Esophagus squamous epithelium (tissue), 5 donors: ENCODE measurements around the gene SPTLC2. TPM values are rescaled to one million over a fixed set of nuclear protein-coding genes. Genes with fewer than 3 reads are reported as not detected.

ENCODE experiments used
- DNase-seq: peaks from one replicate; lab custom pipeline; 2025; lab: John Stamatoyannopoulos, UW
- H3K27ac ChIP-seq, 4 donors: fragments of 200-600 bp; sonication (generic); one replicate each; pipeline ENCODE4 v1.5.1; 2016 to 2019; ENCODE audit warnings: mild to moderate bottlenecking in 1 of 4
- H3K27me3 ChIP-seq, 4 donors: fragments of 200-600 bp; sonication (generic); 1 replicate in 3 of 4; 2 replicates in 1 of 4; pipeline versions ENCODE4 v1.5.1 to v1.6.0; 2017 to 2021; ENCODE audit warnings: antibody characterized with exemption in 1 of 4
- H3K36me3 ChIP-seq, 3 donors: fragments of 200-600 bp; sonication (generic); one replicate each; pipeline ENCODE4 v1.5.1; 2016 to 2019
- H3K4me1 ChIP-seq, 3 donors: fragments of 200-600 bp; sonication (generic); one replicate each; pipeline ENCODE4 v1.5.1; 2017 to 2019
- H3K4me3 ChIP-seq, 4 donors: fragments of 200-600 bp; sonication (generic); 1 replicate in 3 of 4; 2 replicates in 1 of 4; pipeline ENCODE4 v1.5.1; 2016 to 2019; ENCODE audit warnings: mild to moderate bottlenecking in 2 of 4, moderate library complexity in 1 of 4
- H3K9me3 ChIP-seq, 3 donors: fragments of 200-600 bp; sonication (generic); one replicate each; pipeline ENCODE4 v1.5.1; 2016 to 2019
- POLR2A ChIP-seq, 4 donors: fragments of 450-650 bp; IDR thresholded peaks; one replicate each; pipeline ENCODE4 v1.6.1; 2017; ENCODE audit warnings: antibody characterized with exemption in 4 of 4, mild to moderate bottlenecking in 4 of 4, moderate library complexity in 3 of 4
- WGBS, 2 donors: methylation state at CpG; one replicate each; pipeline ENCODE4 v1.1.5; 2018; 5-methylcytosine and 5-hydroxymethylcytosine counted together
- intact Hi-C: fragments of 100-400 bp; cut with DNase I; formaldehyde crosslinking; loops from one replicate; pipeline ENCODE4 v1.15.0; 2022
- total RNA-seq, 4 donors: library from RNA; depleted of rRNA; stranded (reverse); fragments of >200 nt; gene quantifications; one replicate each; pipeline ENCODE4 v1.1.0, GENCODE V29; 2016
- TF ChIP-seq, protein P1 (sequence below), 6 experiments: fragments of 450-650 bp in 4 of 6; fragments of 200-600 bp in 2 of 6; sonication (generic) in 2 of 6; IDR thresholded peaks; one replicate each; pipeline ENCODE4 v1.5.1; 2016 to 2019; ENCODE audit warnings: antibody characterized with exemption in 6 of 6, mild to moderate bottlenecking in 4 of 6, moderate library complexity in 4 of 6
- donor health status: DM: yes; HTN: yes; CAD: no.

Gene SPTLC2
- total RNA-seq, 4 donors from 2014 or later = 35.1 to 50.5 (median 39.9) TPM

DNA sequence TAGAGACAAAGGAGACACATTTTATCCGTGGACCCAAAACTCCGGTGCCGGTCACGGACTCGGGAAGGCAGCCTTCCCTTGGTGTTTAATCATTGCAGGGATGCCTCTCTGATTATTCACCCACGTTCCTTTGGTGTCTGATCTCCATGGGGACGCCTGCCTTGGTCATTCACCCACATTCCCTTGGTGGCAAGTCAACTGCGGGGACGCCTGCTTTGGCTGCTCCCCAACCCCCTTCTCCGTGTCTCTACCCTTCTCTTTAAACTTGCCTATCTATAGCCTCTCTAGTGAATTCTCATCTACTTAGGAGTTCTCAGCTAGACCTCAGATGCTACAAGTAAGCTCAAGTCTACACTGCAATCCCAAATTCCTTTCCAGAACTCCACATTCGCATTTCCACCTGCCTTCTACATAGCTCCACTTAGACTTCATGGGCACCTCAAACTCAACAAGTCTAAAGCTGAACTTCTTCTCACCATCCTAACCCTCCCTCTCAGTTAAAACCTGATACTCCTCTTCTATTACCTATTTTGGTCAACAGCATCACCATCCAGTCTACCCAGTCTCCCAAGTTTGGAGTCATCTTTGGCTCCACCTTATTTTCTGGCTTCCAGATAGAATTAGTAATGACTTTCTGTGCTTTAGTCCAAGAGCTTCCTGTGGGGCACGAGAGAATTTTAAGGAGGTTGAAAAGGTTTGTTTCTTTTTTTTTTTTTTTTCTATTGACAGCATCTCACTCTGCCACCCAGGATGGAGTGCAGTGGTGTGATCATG is 14.4 kb downstream of the SPTLC2 start:
- Histone ChIP-seq H3K9me3 (no peaks in the 10 kb centered on the region), H3K27ac (peak overlapping the region; percentile 16 to 82 (median 74)), H3K27me3 (no peaks in the 10 kb centered on the region), H3K4me3 (no peak overlapping the region), H3K36me3 (peaks cover 0 to 7% (median 0%) of the 10 kb centered on the region in 3 donors), H3K4me1 (peaks cover 11 to 63% (median 24%) of the 10 kb centered on the region in 3 donors)
- intact Hi-C loops = no loop called here
- WGBS, 2 donors = 88 to 92% methylated on average over 12 of the region's 12 CpGs
- TF ChIP-seq POLR2A (IDR thresholded peaks at IDR 0.05) = no peak
- TF ChIP-seq, protein P1, sequence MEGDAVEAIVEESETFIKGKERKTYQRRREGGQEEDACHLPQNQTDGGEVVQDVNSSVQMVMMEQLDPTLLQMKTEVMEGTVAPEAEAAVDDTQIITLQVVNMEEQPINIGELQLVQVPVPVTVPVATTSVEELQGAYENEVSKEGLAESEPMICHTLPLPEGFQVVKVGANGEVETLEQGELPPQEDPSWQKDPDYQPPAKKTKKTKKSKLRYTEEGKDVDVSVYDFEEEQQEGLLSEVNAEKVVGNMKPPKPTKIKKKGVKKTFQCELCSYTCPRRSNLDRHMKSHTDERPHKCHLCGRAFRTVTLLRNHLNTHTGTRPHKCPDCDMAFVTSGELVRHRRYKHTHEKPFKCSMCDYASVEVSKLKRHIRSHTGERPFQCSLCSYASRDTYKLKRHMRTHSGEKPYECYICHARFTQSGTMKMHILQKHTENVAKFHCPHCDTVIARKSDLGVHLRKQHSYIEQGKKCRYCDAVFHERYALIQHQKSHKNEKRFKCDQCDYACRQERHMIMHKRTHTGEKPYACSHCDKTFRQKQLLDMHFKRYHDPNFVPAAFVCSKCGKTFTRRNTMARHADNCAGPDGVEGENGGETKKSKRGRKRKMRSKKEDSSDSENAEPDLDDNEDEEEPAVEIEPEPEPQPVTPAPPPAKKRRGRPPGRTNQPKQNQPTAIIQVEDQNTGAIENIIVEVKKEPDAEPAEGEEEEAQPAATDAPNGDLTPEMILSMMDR (IDR thresholded peaks at IDR 0.05) = no peak
- DNase-seq = no peak

DNA sequence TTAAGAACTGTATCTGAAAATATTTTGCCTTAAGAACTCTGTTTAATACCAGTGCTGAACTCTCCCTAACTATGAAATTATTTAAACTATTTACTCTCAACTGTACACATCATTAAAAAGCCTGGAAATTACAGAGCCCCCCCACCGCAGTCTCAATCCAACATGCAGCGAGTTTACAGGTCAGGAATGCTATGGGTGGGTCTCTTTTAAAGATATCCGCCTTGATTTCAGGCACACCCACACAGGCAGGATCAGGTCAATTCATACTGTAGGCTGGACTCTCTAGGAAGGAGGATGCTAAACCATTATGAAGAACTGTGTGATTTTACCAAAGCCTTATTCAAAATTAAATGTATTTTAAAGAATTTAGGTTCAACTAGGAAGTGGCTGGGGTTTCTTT is 16.5 kb downstream of the SPTLC2 start:
- H3K9me3 ChIP-seq = no peaks in the 10 kb centered on the region
- no peaks in the 10 kb centered on the region for H3K27me3 ChIP-seq
- WGBS, 2 donors = 4 to 30% methylated on average over 3 of the region's 3 CpGs
- peaks cover 0 to 28% (median 5%) of the 10 kb centered on the region in 3 donors for H3K36me3 ChIP-seq
- TF ChIP-seq POLR2A (IDR thresholded peaks at IDR 0.05) = no peak
- TF ChIP-seq, protein P1 (IDR thresholded peaks at IDR 0.05) = no peak
- H3K27ac ChIP-seq = peak overlapping the region in 2 of 4 donors; percentile 78 to 82
- intact Hi-C loops = no loop called here
- peaks cover 11 to 63% (median 24%) of the 10 kb centered on the region in 3 donors for H3K4me1 ChIP-seq
- DNase-seq = no peak
- H3K4me3 ChIP-seq = no peak overlapping the region

GRCh38 chr14:77598366-77599070 is 17.9 kb downstream of the SPTLC2 start:
- Histone ChIP-seq H3K36me3 (peaks cover 0 to 40% (median 5%) of the 10 kb centered on the region in 3 donors), H3K9me3 (no peaks in the 10 kb centered on the region), H3K4me3 (no peak overlapping the region), H3K27me3 (no peaks in the 10 kb centered on the region), H3K27ac (peak overlapping the region in 3 of 4 donors; percentile 7 to 82 (median 78)), H3K4me1 (peaks cover 5 to 67% (median 26%) of the 10 kb centered on the region in 3 donors)
- intact Hi-C loops = no loop called here
- no peak for DNase-seq
- no peak for TF ChIP-seq POLR2A (IDR thresholded peaks at IDR 0.05)
- TF ChIP-seq, protein P1 (IDR thresholded peaks at IDR 0.05) = no peak
- WGBS, 2 donors = 26 to 39% methylated on average over 4 of the region's 4 CpGs

- WGBS, 2 donors = 23 to 32% methylated on average over 2 of the region's 2 CpGs
- intact Hi-C loops = no loop called here
These were observed 22.9 kb downstream of the SPTLC2 start for GRCh38 chr14:77593501-77593961.

More at GRCh38 chr14:77593501-77593961, 22.9 kb downstream of the SPTLC2 start:
- TF ChIP-seq, protein P1 (IDR thresholded peaks at IDR 0.05) = no peak
- no peak for TF ChIP-seq POLR2A (IDR thresholded peaks at IDR 0.05)
- H3K27me3 ChIP-seq = no peaks in the 10 kb centered on the region
- H3K4me1 ChIP-seq = peaks cover 0 to 66% (median 28%) of the 10 kb centered on the region in 3 donors
- no peaks in the 10 kb centered on the region for H3K9me3 ChIP-seq
- DNase-seq = no peak
- H3K36me3 ChIP-seq = peaks cover 0 to 40% (median 5%) of the 10 kb centered on the region in 3 donors
- H3K27ac ChIP-seq = peak overlapping the region in 3 of 4 donors; percentile 39 to 58 (median 42)
- H3K4me3 ChIP-seq = no peak overlapping the region
